Stimulated activated CD4-positive, alpha-beta T cell treated with anti-CD3 and anti-CD28 coated beads, Interleukin-12 subunit alpha, Interleukin-12 subunit beta, amount 100 ng/mL, for 48 hours (primary cell): ENCODE data around the gene COA7.

Source experiments
- DNase-seq, 3 donors: peaks; one replicate each; pipeline ENCODE4 v3.0.0-alpha.2; 2020; ENCODE audit warnings: low read depth in 2 of 3, low spot score in 1 of 3

Gene COA7

DNA sequence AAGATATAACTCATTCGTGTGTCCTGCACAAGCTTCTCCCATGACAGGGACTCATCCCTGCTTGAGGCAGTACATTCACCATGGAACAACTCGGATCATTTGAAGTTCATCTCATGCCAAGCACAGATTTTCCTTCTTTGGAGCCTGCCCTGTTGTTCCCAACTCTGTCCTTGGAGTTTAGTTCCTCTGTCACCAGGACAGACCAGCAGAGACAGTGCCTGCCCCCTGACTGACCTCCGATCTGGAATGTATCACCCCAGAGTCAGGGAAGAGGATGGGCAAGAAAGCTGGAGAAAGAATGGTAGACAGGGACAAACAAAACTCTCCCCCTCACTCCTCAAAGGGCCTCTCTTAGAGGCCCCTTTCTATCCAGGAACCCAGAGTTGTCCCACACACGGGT lies 60.2 kb downstream of the COA7 start:
- no peak for DNase-seq

DNA sequence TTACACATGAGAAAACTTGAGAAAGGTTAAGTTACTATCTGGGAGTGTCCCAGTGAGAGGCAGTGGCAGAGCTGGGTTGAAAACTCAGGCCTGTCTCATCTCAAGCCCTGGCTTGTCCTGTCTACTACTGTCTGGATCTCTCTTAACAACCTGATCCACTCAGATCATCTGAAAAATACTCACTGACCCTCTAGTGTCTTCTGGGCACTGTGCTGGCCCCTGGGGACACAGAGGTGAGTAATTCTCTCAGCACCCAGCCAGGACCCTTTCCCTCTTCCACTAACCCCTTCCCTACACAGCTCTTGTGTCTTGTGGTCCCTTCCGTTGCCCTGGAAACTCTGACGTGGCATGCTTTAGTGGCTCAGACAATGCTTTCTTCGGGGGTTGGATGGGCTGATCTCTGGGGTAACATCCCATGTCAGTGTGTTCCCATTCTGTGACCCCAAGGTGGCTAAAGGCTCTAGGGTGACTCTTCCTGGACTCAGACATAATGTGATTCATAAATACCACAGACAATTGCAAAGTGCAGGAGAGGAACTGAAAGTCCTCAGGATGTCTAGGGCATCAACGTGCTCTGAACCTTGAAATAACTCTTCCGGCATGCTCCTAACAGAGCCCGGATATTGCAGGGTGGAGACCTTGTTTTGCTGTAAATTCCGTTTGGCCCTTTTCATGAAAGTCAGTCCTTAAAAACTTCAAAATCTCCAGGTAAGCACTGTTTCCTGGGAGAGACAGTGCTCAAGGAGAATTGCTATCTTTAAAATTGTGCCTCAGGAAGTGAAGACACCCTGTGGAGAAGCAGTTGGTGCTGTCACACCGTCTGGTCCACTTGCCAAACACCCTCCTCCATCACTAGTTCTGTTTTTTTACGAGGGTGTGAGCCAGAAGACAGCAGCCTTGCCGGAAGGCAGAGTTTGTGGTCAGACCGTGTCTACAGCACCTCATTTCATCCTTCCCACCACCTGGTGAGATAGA lies 61.1 kb downstream of the COA7 start:
- peak; percentile 47 to 59 (median 54) for DNase-seq

DNA sequence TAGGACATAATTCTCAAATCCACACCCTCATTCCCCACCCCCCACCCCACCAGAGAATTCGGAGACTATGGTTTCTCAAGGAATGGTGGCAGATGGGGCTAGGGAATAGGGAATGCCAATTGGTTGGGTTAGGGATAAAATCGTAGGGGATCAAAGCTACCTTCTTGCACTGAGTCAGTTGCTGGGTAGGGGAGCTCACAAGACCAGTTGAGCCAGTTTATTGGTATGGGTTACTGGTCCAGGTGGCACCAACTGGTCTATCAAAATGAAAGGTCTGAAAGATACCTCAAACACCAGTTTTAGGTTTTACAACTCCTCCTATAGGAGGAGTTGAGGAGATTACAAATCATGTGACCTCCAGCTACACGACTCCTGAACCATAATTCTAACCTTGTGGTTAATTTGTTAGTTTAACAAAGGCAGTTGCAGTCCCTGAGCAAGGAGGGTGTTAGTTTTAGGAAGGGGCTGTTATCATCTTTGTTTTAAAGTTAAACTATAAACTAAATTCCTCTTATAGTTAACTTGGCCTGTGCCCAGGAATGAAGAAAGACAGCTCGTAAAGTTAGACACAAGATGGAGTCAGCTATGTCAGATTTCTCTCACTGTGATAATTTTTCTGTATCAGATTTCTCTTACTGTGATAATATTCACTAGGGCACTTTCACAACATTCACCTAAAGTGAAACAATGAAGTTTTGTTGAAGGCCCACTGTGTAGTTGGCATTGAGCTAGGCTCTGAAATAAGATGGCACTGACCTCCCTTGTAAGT lies 62.6 kb downstream of the COA7 start:
- DNase-seq, result no peak
